Retina (tissue), 1 donor: Measurements from ENCODE around the gene ENTPD1.
"Not testable (repeated sequence)": the region's sequence is repeated elsewhere in the genome, so short reads cannot be mapped to it uniquely, and the experiment has no call there.

ENCODE experiments used
- DNase-seq: peaks from one replicate; pipeline ENCODE4 v3.0.0-alpha.2; 2016

Gene ENTPD1, protein sequence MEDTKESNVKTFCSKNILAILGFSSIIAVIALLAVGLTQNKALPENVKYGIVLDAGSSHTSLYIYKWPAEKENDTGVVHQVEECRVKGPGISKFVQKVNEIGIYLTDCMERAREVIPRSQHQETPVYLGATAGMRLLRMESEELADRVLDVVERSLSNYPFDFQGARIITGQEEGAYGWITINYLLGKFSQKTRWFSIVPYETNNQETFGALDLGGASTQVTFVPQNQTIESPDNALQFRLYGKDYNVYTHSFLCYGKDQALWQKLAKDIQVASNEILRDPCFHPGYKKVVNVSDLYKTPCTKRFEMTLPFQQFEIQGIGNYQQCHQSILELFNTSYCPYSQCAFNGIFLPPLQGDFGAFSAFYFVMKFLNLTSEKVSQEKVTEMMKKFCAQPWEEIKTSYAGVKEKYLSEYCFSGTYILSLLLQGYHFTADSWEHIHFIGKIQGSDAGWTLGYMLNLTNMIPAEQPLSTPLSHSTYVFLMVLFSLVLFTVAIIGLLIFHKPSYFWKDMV

GRCh38 chr10:95756041-95756761, at the start of gene ENTPD1:
Gene ENTPD1, plus strand, starts transcription at chr10:95756163. Its CDS starts 77 bp downstream, at chr10:95756240.
- peak; percentile 28 for DNase-seq

DNA sequence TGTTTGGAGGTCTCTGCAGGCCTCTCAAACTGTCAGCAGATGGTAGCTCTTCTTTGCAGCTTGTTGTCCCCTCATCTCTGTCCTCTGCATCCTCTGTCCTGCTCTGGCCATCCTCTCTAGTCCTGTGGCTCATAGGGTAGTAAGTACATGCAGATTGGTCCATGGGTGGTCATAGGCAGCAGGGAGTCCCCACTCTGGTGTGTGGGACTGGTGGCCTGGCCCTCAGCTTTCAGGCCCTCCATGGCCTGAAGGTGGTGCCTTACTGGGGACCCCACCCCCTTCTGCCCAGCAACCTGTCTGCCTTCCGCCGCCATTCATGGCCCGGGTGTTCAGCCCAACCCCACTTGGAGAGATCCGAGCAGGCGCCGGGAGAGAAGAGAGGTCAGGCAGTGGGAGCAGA, 49.4 kb upstream of the ENTPD1 start:
- no peak for DNase-seq

DNA sequence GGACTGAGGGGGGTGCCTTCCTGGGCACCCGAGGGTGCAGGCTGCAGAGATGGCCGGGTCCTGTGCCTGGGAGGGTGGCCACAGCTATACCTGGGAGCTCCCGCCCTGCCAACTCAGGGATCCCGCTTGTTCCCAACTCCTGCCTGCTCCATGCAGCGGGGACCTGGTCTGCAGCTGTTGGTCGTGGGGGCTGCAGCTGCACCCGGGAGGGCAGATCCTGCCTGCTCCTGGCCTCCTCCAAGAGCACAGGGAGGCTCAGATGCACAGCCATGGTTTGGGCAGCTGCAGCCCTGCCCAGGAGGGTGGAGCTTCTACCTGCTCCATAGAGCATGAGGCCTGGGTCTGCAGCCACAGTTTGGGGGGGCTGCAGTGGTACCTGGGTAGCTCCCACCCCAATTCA, 49.0 kb upstream of the ENTPD1 start:
- no peak for DNase-seq

- DNase-seq: no peak
Observed at GRCh38 chr10:95711492-95711891, 44.5 kb upstream of the ENTPD1 start.

DNA sequence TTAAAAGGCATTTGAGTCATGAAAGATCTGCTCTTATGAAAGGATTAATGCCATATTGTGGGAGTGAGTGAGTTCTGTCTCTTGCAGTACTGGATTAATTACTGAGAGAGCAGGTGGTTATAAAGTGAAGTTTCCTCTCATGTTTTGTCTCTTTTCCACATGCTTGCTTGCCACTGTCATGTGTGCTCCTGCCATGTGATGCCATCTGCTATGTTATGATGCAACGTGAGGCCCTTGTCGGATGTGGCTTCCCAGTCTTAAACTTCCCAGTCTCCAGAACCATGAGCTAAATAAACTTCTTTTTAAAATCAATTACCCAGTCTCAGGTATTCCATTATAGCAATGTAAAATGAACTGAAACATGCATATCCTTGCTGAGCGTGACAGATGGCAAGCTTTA, 39.5 kb upstream of the ENTPD1 start:
- no peak for DNase-seq

- no peak for DNase-seq
Observed at GRCh38 chr10:95716866-95717265, 39.1 kb upstream of the ENTPD1 start.

DNA sequence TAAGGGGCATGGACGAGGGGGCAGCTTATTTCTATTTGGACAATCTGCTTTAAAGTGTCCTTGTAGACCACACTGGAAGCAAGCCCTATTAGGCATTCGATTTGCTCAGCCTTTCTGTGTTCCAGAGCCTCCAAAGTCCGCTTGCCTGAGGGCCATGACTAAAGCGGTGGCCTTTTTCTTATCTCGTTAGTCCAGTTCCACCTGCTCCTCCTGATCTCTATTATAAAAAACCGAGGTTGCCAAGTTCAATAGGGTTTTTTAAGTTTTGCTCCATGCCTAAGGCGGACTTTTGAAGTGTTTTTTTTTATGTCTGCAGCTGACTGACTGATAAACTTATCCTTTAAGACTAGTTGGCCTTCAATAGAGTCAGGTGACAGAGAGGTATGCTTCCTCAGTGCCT, 35.2 kb upstream of the ENTPD1 start:
- not testable (repeated sequence) for DNase-seq

GRCh38 chr10:95722496-95722895, 33.5 kb upstream of the ENTPD1 start:
- not testable (repeated sequence) for DNase-seq

GRCh38 chr10:95728526-95728925, 27.4 kb upstream of the ENTPD1 start:
- no peak for DNase-seq

GRCh38 chr10:95729323-95730055, 26.5 kb upstream of the ENTPD1 start:
- no peak for DNase-seq

GRCh38 chr10:95730233-95730632, 25.7 kb upstream of the ENTPD1 start:
- no peak for DNase-seq

GRCh38 chr10:95732907-95733306, 23.1 kb upstream of the ENTPD1 start:
- not testable (repeated sequence) for DNase-seq

DNA sequence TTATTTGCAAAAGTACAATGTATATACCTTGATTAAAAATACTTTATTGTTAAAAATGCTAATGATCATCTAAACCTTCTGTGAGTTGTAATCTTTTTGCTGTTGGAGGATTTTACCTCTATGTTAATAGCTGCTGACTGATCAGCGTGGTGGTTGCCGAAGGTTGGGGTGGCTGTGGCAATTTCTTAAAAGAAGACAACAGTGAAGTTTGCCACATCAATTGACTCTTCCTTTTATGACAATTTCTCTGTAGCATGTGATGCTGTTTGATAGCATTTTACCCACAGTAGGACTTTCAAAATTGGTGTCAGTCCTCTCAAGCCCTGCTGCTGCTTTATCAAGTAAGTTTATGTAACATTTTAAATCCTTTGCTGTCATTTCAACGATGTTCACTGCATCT, 16.9 kb upstream of the ENTPD1 start:
- no peak for DNase-seq

GRCh38 chr10:95741807-95742467, 14.0 kb upstream of the ENTPD1 start:
- DNase-seq: no peak

DNA sequence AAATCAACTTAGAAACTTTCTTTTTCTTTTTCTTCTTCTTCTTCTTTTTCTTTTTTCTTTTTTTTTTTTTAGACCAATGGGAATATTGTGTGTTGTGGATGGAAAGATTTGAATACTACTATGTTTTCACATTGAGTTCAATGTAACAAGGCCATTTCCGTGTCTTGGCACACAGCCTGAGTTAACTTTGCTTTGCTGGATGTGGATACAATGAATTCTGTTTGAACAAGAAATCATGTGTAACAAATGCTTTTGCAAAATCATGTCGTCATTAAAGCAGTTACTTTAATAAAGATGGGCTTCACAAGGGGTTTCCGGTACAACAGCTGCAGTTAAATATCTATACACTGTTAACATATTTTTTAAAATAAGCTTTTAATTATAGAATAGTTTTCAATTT, 13.5 kb upstream of the ENTPD1 start:
- DNase-seq: no peak

DNA sequence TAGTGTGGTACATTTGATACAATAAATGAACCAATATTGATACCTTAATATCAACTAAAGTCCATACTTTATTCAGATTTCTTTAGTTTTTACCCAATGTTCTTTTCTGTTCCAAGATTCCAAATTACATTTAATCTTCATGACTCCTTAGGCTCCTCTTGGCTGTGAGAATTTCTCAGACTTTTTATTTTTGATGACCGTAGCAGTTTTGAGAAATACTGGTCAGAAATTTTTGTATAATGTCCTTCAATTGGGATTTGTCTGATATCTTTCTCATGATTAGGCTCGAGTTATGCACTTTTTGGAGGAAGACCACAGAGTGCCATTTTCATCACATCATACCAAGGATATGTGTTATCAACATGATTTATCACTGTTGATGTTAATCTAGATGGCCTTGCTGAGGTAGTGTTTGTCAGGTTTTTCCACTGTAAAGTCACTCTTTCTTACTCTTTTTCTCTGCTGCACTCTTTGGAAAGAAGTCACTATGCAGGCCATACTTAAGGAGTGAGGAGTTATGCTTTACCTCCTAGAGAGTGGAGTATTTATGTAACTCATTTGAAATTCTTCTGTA, 12.9 kb upstream of the ENTPD1 start:
- no peak for DNase-seq

DNA sequence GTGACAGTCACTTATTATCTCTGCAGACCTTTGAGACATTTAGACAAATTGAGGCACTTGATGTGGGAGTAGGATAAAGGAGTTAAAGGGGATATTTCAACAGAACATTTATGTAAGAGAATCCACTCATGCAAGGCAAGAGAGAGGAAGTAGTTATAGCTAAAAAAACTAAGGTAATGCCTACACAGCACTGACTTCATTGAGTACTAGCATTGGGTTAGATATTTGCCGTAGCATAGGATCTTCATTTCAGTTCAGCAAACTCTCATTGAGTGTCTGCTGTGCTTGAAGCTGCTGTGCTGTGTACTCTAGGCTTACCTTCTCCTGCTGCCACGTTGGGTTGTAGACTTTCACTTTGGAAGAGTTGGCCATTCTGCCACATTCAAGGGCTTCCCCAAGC, 10.5 kb upstream of the ENTPD1 start:
- DNase-seq: no peak

GRCh38 chr10:95748349-95748748, 7.6 kb upstream of the ENTPD1 start:
- no peak for DNase-seq

DNA sequence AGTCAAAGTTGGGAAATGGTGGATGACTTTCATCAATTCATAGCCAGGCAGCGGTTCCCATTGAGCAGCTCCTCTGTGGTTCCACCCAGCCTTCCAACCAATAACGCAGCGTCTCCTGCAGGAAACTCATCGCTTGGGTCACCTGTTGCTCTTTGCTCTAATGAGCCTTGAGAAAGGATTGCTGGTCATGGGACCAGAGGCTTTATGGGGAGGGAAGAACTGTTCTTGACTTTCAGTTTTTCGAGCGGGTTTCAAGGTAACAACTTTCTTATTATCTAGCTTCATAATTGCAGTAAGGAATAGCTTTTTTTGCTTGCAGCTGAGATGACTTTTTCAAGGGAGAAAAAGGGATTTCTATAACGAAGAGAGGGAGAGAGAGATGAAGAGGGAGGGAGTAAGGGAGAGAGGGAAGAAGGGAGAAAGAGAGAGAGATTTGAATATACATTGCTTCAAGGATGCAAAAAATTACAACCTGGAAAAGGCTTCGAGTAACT, 405 bp upstream of the ENTPD1 start:
- peak; percentile 6 for DNase-seq

DNA sequence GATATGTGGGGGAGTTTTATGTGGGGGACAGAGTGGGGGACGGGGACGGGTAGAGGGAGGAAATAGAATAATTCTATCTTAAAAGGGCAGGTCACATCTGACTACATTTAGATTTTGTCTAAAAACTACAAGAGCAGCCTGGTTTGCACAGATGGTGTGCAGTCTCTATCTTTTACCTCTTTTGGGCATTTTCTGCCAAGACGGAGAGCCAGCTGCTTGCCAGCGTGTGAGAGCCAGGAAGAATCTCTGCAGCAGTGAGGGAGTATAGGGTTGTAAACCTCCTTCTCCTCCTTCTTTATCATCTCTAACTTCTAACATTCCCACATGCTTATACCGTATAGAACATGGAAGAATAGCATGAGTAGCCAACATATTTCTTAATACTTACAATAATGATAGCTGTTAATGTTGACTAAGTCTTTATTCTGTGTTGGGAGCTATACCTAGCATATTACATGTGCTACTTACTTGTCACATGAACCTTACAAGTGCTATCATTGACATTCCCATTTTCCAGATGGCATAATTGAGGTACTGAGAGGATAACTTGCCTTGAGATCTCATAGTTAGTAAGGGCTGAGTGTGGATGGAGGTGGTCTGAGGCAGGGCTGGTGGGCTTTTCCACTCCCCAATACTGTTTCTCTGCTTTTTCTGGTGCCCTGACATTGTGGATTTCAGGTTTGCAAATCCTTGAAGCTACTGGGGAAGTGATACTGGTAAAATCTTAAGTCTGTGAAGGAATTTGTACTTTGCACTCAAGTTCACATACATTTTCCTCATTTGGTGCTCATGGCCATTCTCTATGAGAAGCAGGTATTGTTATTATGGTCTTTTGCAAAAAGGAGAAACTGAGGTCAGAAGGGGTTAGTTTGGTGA, 1.1 kb downstream of the ENTPD1 start:
- no peak for DNase-seq

GRCh38 chr10:95758351-95759025, 2.5 kb downstream of the ENTPD1 start:
- no peak for DNase-seq
